Neural cell (in vitro differentiated cells): ENCODE measurements around the gene PIK3R6.

Experiments
- CTCF ChIP-seq: fragments of 450-650 bp; IDR thresholded peaks from 2 replicates; pipeline ENCODE4 v1.5.1; 2014; ENCODE audit warnings: antibody characterized with exemption, mild to moderate bottlenecking, moderate library complexity; ENCODE audit not compliant: poor library complexity, severe bottlenecking
- EZH2 ChIP-seq: fragments of 200-600, 300-800 bp; shearing (Covaris generic), sonication (generic); IDR thresholded peaks from 2 replicates; pipeline ENCODE4 v1.6.1; 2014; ENCODE audit warnings: antibody characterized with exemption, low read length, borderline replicate concordance, mild to moderate bottlenecking; ENCODE audit not compliant: insufficient read depth, poor library complexity, severe bottlenecking
- MXI1 ChIP-seq: fragments of 450-650 bp; conservative IDR thresholded peaks from 2 replicates; pipeline ENCODE4 v1.6.1; 2014; ENCODE audit warnings: antibody characterized with exemption, mild to moderate bottlenecking; ENCODE audit not compliant: poor library complexity, severe bottlenecking
- POLR2AphosphoS5 ChIP-seq: IDR thresholded peaks from 2 replicates; pipeline ENCODE4 v1.6.1; 2012
- RAD21 ChIP-seq: fragments of 450-650 bp; conservative IDR thresholded peaks from 2 replicates; pipeline ENCODE4 v1.6.1; 2014; ENCODE audit warnings: antibody characterized with exemption, mild to moderate bottlenecking, moderate library complexity
- SMC3 ChIP-seq: fragments of 450-650 bp; conservative IDR thresholded peaks from 2 replicates; pipeline ENCODE4 v1.6.1; 2014; ENCODE audit warnings: antibody characterized with exemption, mild to moderate bottlenecking, moderate library complexity; ENCODE audit not compliant: poor library complexity
- TAF1 ChIP-seq: IDR thresholded peaks from 2 replicates; pipeline ENCODE4 v1.6.1; 2012; ENCODE audit warnings: low read depth

DNA sequence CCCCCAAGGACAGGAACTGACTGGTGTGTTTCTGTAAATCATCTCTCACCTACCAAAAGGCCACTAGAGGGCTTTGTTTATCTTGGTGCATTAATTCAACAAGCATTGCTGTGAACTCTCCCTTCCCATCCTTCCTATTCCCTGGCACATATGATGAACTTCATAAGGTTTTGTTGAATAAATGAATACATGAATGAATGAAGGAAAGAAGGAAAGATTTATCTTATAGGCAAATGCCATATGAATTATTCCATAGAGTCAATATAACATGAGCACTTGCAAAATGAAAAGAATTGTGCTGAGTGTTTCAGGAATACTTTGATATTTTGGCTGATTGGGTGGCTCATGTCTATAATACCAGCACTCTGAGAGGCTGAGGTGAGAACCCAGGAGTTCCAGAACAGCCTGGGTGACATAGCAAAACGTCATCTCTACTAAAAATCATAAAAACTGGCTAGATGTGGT, 113.5 kb downstream of the PIK3R6 start:
- TF ChIP-seq CTCF (no peak), TAF1 (no peak), POLR2AphosphoS5 (no peak), SMC3 (no peak), EZH2 (no peak), RAD21 (no peak), MXI1 (no peak)
